22Rv1 (cell line): Measurements from ENCODE around the gene RAI2.

Source experiments
- ZFX ChIP-seq: fragments of 450-650 bp; IDR thresholded peaks from 2 replicates; pipeline ENCODE4 v1.6.1; 2017; ENCODE audit warnings: antibody characterized with exemption, borderline replicate concordance
- TF ChIP-seq, protein P1 (sequence below): fragments of 450-650 bp; IDR thresholded peaks from 2 replicates; pipeline ENCODE4 v1.5.1; 2017; ENCODE audit warnings: mild to moderate bottlenecking

- TF ChIP-seq, protein P1, sequence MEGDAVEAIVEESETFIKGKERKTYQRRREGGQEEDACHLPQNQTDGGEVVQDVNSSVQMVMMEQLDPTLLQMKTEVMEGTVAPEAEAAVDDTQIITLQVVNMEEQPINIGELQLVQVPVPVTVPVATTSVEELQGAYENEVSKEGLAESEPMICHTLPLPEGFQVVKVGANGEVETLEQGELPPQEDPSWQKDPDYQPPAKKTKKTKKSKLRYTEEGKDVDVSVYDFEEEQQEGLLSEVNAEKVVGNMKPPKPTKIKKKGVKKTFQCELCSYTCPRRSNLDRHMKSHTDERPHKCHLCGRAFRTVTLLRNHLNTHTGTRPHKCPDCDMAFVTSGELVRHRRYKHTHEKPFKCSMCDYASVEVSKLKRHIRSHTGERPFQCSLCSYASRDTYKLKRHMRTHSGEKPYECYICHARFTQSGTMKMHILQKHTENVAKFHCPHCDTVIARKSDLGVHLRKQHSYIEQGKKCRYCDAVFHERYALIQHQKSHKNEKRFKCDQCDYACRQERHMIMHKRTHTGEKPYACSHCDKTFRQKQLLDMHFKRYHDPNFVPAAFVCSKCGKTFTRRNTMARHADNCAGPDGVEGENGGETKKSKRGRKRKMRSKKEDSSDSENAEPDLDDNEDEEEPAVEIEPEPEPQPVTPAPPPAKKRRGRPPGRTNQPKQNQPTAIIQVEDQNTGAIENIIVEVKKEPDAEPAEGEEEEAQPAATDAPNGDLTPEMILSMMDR = no peak
- no peak for TF ChIP-seq ZFX
Measured at GRCh38 chrX:17829566-17829965, 31.5 kb downstream of the RAI2 start.
